CD4-positive, alpha-beta T cell treated with Interleukin-4 for 4 hours (primary cell): Measurements from ENCODE around the gene CLIC4.
"Not testable (repeated sequence)": the region's sequence is repeated elsewhere in the genome, so short reads cannot be mapped to it uniquely, and the experiment has no call there.

Experiments
- DNase-seq: peaks from one replicate; pipeline ENCODE4 v3.0.0-alpha.2; 2020

Gene CLIC4

DNA sequence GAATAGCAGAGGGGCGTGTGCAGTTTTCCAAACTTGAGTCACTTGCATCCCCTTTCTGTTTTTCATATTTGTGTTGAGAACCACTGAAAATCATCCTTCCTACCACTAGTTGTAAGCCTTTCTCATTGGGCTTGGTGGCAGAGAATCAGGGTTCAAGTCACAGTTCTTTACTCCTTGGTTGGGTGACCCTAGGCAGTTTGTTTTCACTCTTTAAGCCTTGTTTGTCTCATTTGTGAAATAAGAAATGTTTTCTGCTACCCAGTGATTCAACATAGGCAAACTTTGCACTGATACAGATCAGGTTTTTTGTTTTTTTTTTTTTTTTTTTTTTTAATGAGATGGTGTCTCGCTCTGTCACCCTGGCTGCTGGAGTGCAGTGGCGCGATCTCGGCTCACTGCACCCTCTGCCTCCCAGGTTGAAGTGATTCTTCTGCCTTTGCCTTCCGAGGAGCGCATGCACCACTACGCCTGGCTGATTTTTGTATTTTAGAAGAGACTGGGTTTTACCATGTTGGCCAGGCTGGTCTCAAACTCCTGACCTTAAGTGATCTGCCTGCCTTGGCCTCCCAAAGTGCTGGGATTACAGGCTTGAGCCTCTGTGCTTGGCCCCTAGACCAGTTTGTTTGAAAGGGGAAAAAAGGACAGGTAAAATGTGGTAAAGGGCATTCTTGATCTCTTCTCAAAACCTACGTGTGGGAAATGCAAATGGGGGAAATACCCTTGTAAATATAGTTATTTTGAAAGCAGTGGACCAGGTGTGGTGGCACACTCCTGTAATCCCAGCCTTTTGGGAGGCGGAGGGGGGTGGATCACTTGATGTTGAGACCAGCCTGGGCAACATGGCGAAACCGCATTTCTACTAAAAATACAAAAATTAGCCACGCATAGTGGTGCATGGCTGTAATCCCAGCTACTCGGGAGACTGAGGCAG is 3.2 kb downstream of the CLIC4 start:
- DNase-seq, result no peak

GRCh38 chr1:24749252-24749651 is 4.0 kb downstream of the CLIC4 start:
- DNase-seq, result no peak

- DNase-seq, result no peak
Observed at GRCh38 chr1:24749886-24750285, 4.6 kb downstream of the CLIC4 start.

- no peak for DNase-seq
Observed at GRCh38 chr1:24751833-24752232, 6.6 kb downstream of the CLIC4 start.

DNA sequence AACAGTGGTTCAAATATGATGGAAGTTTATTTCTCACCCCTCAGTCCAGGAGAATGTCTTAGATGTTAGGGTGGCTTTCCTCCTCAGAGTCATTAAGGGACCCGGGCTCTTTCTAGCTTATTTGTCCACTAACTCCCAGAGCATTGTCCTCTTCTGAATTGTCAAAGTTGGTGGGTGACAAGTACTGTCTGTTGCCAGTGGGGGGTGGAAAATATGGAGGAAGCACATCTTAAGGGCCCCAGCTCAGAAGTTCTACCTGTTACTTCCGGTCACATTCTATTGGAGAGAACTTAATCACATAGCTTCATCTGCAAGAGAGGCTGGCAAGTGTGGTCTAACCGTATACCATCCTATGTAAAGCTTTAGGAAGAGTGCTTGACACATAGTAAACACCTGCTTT is 7.1 kb downstream of the CLIC4 start:
- DNase-seq, result no peak

- no peak for DNase-seq
Observed at GRCh38 chr1:24754229-24754628, 9.0 kb downstream of the CLIC4 start.

DNA sequence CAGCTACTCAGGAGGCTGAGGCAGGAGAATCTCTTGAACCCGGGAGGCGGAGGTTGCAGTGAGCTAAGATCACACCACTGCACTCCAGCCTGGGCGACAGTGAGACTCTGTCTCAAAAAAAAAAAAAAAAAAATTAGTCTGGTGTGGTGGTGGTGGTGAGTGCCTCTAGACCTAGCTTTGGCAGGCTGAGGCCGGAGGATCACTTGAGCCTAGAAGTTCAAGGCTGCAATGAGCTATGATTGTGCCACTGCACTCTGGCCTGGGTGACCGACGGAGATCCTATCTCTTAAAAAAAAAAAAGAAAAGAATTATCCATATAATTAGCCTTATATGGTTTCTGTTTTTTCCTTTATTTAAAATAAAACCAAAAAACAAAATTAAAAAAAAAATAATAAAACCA is 10.1 kb downstream of the CLIC4 start:
- not testable (repeated sequence) for DNase-seq

DNA sequence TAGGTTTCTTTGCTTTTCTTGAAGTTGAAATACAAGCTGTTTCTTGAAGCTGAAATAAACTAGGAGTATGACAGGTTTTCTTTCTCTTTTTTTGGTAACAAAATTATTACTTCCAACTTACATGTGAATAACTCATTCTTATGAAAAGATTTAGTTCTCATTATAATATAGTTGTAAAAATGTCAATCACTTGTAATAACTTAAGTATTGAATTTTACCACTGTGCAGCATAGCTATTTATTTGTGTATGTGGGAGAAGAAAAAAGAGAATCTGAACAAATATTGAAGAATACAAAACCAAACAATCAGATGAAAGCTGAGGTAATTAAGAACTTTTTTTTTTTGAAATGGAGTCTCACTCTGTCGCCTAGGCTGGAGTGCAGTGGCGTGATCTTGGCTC is 11.1 kb downstream of the CLIC4 start:
- no peak for DNase-seq

GRCh38 chr1:24759492-24759891 is 14.2 kb downstream of the CLIC4 start:
- no peak for DNase-seq

- no peak for DNase-seq
Observed at GRCh38 chr1:24761582-24761981, 16.3 kb downstream of the CLIC4 start.

DNA sequence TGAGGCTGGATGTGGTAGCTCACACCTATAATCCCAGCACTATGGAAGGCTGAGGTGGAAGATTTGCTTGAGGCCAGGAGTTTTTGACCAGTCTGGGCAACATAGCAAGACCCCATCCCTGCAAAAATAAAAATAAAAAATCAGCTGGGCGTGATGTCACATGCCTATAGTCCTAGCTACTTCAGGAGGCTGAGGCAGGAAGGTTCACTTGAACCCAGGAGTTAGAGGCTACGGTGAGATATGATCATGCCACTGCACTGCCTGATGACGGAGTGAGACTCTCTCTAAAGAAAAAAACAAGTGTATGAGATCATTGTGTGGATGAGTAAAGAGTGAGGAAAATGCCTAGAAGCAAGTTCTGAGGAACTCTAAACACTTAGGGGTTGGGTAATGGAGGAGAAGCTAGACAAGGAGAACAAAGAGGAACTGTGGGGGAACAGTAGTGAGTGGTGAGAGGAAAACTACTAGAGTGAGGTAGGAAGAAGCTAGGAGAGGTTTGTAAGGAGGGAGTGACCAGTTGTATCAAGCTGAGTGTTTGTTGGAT is 17.0 kb downstream of the CLIC4 start:
- DNase-seq, result no peak

GRCh38 chr1:24763671-24764070 is 18.4 kb downstream of the CLIC4 start:
- DNase-seq, result no peak

DNA sequence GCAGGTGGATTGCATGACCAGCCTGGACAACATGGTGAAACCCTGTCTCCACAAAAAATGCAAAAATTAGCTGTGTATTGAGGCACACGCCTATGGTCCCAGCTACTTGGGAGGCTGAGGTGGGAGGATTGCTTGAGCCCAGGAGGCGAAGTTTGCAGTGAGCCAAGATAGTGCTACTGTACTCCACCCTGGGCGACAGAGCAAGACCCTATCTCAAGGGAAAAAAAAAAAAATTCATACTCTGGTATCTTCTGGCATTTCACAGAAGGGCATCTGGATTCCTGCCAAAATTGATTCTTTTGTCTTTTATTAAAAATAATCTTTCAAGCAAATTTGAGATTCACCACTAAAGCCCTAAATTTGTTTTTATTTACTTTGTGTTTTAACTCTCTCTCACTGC is 19.2 kb downstream of the CLIC4 start:
- DNase-seq, result no peak

DNA sequence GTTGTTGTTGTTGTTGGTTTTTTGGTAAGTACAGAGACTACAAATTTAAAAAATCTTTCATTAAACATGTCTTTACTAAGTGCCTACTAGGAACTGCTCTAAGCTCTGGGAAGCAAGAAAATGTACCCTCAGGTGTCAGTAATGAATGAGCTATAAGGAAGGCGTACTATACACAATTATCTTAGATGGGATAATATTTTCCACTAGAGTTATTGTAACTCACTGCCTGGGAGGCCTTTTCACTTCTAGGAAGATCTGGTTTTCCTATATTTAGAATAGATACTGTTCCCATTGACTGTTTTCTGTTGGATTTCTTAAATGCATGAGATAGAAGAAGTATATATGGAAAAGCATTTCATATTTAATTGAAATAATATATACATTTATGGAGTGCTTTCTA is 19.6 kb downstream of the CLIC4 start:
- no peak for DNase-seq

DNA sequence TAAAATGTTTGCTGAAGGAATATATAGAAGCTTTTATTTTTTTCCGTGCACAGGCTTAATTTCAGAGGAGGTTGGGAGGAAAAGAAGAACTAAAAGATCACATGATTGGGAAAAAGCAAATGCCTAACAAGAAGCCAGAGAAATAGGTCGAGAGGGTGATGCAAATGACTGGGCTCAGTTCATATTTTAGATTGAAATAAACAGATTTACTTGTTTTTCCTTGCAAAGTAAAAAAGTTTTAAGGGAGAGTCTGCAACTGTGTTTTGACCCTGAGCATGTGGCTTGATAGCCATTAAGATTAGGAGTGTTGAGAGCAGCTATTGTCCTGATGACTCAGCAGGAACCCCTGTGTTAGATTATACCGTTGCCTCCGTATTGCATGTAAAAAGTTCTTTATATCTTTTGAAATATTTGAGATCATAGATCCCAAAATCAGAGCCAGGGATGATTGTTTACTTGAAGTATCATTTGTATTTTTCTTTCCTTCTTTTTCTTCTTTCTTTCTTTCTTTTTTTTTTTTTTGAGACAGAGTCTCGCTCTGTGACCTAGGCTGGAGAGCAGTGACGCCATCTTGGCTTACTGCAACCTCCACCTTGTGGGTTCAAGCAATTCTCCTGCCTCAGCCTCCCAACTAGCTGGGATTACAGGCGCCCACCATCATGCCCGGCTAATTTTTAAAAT is 20.2 kb downstream of the CLIC4 start:
- no peak for DNase-seq

- no peak for DNase-seq
Observed at GRCh38 chr1:24767351-24767750, 22.1 kb downstream of the CLIC4 start.

- DNase-seq, result no peak
Observed at GRCh38 chr1:24768873-24769605, 23.8 kb downstream of the CLIC4 start.

GRCh38 chr1:24769656-24770651 is 24.7 kb downstream of the CLIC4 start:
- no peak for DNase-seq

DNA sequence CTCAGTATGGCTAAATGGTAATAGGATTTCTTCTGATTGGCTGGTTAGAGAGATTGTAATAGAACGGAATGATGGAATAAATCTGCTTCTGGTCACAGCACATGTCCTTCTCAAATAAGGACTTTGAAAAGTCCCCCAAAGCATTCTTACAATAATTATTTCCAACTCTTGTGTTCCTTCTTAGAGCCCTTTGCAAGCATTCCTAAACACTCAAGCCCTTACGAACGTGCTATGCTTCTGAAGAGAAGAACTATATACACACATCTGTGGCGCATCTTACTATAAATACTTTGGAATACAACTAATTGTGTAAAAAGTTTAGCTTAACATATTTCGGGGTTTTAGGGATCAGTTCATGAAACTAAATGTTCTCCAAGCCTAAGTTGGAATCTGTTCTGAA is 25.6 kb downstream of the CLIC4 start:
- DNase-seq, result no peak

GRCh38 chr1:24771574-24771973 is 26.3 kb downstream of the CLIC4 start:
- DNase-seq, result no peak

GRCh38 chr1:24773618-24774017 is 28.4 kb downstream of the CLIC4 start:
- DNase-seq, result no peak

DNA sequence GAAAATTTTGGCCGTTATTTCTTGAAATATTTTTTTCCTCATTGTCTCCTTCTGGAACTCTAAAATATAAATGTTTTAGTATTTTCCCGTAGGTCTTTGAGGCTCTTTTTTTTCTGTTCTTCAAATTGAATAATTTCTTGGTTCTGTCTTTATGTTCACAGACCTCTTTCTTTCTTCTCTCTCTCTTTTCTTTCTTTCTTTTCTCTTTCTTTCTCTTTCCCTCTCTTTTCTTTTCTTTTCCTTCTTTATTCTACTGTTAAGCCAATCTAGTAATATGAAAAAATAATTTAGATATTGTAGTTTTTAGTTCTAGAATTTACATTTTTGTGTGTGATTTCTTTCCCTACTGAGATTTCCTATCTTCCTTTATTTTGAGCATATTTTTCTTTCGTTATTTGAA is 30.1 kb downstream of the CLIC4 start:
- no peak for DNase-seq
